ENCODE results near the gene RTL1.

The RTL1 gene

DNA sequence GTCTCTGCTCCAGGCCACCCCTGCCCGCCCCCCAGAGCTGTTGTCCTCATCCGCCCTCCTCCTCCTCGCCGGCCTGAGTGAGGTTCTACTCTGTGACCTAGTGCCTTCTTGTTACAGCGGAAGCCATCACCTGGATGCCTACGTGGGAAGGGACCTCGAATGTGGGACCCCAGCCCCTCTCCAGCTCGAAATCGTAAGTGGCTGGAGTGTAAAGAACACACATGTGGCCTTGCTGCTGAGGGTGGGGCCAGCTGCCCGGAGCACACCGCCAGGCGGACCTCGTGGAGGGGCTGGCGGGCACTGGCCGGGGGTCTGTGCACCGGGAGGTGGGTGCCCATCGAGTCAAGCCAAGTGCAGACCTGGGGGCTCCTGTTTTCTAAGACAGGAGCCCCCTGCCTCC lies 58.2 kb downstream of the RTL1 start:
- DNase-seq: no peak

GRCh38 chr14:100844846-100845245 lies 58.7 kb downstream of the RTL1 start:
- no peak for DNase-seq

DNA sequence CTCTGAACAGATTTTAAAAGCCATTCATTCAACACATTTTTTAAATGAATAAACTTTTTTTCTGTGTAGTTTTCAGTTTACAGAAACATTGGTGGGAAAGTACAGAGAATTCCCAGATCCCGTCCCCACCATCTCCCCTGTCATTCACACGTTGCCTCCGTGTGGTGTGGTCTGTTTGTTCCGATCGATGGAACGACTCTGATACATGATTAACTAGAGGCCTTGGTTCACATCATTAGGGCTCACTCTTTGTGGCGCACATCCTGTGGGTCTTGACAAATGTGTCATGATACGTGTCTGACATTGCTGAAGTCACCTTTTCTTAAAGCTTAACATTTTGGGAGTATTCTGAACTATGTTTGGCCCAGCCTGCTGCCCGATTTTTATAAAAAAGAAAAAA lies 59.1 kb downstream of the RTL1 start:
- no peak for DNase-seq

GRCh38 chr14:100844082-100844408 lies 59.5 kb downstream of the RTL1 start:
- no peak for DNase-seq

DNA sequence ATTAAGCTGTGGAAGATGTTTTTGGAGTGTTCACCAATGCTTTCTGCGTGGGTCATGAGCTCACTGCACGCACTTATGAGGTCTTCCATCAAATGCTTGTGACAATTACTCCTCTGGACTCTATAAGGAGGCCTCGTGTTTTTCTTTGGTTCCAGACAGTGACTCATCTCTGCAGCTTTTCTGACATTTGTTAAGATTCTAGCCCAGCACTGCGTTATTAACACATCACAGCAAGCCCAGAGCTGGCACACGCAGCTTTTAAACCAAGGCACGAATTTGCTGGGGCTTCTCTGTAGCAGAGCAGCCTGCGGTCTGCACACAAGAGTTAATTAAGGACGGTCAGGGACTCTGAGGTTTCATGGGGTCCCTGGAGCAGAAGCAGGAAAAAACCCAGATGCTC lies 60.7 kb downstream of the RTL1 start:
- no peak for DNase-seq

- no peak for DNase-seq
Observed at GRCh38 chr14:100841761-100842403, 61.6 kb downstream of the RTL1 start.

DNA sequence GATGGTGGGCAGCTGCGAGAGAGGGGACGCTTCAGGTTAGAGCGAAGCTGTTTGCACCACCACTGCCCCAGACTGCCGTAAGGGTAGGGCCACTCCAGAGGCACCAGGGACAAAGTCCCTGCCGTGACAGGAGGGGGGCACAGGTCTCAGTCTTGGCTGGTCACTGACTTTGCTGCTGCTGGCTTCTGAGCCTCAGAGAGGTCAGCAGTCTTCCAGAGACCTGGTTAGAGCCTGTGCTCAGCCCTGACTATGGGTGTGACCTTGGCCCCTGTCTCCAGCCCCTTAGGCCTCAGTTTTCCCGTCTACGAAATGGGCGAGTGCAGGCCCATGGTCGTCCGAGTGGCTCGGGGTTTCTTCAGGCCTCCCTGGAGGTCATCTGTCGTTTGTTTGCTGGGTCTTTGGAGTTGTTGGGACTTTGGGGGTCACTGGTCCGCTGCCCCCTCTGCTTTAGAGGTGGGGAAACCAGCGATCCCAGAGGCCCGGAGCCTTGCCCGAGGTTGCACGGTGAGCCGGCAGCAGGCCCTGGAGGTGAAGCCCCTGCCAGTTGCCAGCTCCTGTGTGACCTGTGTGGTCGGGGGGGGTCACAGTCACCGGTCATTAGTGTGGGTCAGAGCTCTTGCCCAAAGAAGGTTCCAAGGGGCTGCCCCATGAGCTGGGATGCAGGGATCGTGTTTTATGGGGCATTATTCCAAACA lies 62.3 kb downstream of the RTL1 start:
- no peak for DNase-seq

DNA sequence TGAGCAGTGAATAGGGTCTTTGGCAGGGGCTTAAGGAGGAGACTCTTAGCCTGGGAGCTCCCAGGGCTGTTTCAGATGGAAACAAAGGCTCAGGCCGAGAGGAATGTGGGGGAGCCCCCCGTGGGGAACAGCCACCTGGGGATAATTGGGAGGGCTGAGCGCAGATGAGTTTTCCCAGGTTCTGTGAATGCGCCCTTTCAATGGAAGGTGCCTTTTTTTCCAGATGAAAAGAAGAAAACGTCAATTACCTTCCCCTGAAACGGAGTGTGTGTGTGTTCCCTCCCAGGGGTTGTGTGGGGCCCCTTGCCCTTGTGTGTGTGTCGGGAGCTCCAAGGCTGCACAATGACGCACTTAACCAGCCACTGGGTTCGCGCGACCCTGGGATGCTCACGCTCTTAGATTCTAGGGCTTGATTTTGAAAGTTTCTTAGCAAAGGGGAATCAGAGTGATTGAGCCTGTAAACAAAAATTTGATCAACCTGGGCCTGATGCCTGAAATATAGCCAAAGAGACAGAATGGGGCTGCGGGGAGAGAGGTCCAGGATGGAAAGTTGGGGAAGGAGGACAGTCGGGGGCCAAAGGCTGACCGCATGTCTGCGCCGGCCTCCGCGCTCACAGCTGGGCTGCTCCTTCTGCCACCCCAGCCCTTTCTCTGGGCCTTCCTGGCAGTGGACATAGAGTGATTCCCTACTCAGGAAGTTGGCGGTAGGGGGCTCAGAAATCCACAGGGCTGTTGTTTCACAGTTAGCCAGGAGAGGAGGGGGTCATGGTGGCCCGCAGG lies 63.0 kb downstream of the RTL1 start:
- no peak for DNase-seq

GRCh38 chr14:100839681-100840111 lies 63.8 kb downstream of the RTL1 start:
- no peak for DNase-seq

- no peak for DNase-seq
Observed at GRCh38 chr14:100839315-100839585, 64.3 kb downstream of the RTL1 start.

GRCh38 chr14:100838493-100839314 lies 64.8 kb downstream of the RTL1 start:
- DNase-seq: no peak

DNA sequence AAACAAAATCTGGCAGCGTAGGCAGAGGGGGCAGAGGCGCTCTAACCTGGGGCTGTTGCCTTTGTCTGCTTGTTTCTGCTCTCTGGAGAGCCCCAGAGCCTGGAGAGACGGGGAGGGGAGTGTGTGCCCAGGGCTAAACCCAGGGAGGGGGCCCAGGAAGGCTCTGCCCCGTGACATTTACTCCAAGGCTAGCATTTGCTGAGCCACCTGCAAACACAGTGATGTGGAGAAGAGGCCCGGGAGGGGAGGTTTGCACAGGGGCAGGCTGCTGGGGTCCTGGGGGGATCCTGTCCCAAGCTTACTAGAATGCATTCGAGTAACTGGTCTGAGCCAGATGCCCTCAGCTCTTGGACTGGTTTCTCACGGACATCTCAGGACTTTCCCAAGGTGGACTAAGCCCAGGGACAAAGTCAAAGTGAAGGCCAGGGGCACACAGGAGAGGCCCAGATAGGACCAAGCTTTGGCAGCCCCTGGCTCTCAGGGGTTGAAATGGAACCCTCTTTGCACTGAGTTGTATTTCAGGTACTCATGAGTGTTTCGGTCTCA lies 65.6 kb downstream of the RTL1 start:
- no peak for DNase-seq

DNA sequence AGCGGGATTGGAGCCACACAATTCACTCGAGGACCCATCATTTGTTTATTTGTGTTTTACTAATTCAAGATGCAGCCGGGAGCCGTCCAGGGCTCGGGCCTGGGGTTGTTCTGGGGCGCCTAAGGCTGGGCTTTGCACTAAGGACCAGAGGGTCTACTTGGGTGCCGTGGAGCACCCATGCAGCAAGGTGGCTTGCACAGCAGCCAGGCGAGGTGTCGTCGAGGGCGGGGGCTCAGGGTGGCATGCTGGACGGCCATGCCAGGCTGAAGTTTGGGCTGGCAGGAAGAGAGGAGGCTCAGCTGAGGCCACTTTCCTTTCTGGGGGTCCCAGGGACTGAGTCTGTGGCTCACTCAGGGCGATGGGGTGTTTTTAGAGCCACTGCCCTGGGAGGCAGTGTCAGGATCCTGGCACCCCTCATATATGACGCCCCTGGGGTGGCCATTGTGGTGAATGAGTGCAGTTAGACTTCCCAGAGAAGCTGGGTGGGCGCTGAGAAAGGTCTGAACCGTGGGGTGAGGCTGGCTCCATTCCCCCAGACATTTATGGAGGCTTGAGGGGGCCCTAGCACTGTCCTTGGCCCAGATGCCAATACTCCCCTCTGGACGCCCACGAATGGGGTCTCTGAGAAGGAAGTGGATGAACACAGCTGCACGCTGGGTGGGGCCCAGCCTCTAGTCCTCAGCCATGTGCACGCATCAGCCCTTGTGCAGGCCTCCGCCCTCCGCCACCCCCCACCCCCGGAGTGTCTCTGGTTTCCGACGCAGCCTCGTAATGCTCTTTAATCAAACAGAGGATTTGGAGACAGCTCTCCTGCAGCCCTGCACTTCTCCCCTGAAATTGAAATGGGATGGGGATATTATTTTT lies 66.3 kb downstream of the RTL1 start:
- no peak for DNase-seq

DNA sequence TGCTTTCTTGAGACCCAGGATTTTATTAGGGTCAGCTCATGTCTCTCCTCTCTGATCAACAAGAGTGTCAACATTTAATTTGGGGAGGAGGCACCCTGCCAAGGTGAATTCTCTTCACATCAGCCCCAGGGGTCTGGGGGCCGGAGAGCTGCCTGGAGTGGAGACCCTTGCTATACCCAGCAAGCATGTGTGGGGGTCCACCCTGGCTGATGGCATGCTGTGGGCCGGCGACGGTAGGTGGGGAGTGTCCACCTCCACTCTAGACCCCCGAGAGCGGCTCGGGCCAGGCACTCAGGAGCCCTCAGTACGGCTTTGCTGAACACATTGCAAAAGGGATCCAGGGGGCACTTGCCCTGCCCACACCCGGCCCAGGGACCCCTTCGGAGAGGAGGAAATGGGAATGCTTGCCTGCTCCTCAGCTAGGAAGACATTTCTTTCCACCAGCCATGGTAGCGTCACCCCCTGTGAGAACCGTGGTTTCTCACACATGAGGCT lies 67.2 kb downstream of the RTL1 start:
- DNase-seq: no peak

- DNase-seq: no peak
Observed at GRCh38 chr14:100835548-100836310, 67.8 kb downstream of the RTL1 start.

GRCh38 chr14:100834794-100835547 lies 68.6 kb downstream of the RTL1 start:
- no peak for DNase-seq

GRCh38 chr14:100834082-100834793 lies 69.3 kb downstream of the RTL1 start:
- DNase-seq: no peak

- DNase-seq: no peak
Observed at GRCh38 chr14:100832311-100832960, 71.1 kb downstream of the RTL1 start.

GRCh38 chr14:100830681-100831080 lies 72.8 kb downstream of the RTL1 start:
- DNase-seq: no peak
